HEK293T (cell line): ENCODE results near the gene RTN3.

ENCODE experiments used
- BHLHE40 ChIP-seq: fragments of 450-650 bp; IDR thresholded peaks from 2 replicates; pipeline ENCODE4 v1.6.1; 2016; ENCODE audit warnings: mild to moderate bottlenecking, moderate library complexity, borderline replicate concordance
- CTBP1 ChIP-seq: fragments of 450-650 bp; IDR thresholded peaks from 2 replicates; pipeline ENCODE4 v1.6.1; 2016; ENCODE audit warnings: borderline replicate concordance
- FOXA1 ChIP-seq: fragments of 450-650 bp; IDR thresholded peaks from 2 replicates; pipeline ENCODE4 v1.6.1; 2016; ENCODE audit warnings: mild to moderate bottlenecking
- NFRKB ChIP-seq: fragments of 450-650 bp; IDR thresholded peaks from 2 replicates; pipeline ENCODE4 v1.6.1; 2016; ENCODE audit warnings: mild to moderate bottlenecking, moderate library complexity
- PKNOX1 ChIP-seq: fragments of 450-650 bp; IDR thresholded peaks from 2 replicates; pipeline ENCODE4 v1.6.1; 2016
- SP1 ChIP-seq: fragments of 450-650 bp; IDR thresholded peaks from 2 replicates; pipeline ENCODE4 v1.6.1; 2017
- SUZ12 ChIP-seq: fragments of 450-650 bp; IDR thresholded peaks from 2 replicates; pipeline ENCODE4 v1.6.1; 2016; ENCODE audit warnings: mild to moderate bottlenecking
- TARDBP ChIP-seq: fragments of 450-650 bp; IDR thresholded peaks from 2 replicates; pipeline ENCODE4 v1.6.1; 2016
- ZNF384 ChIP-seq: fragments of 450-650 bp; IDR thresholded peaks from 2 replicates; pipeline ENCODE4 v1.6.1; 2016

- no peak for TF ChIP-seq SUZ12
- no peak for TF ChIP-seq NFRKB
- no peak for TF ChIP-seq BHLHE40
- no peak for TF ChIP-seq SP1
- no peak for TF ChIP-seq PKNOX1
- TF ChIP-seq ZNF384 = no peak
- TF ChIP-seq TARDBP = no peak
- no peak for TF ChIP-seq CTBP1
- no peak for TF ChIP-seq FOXA1
Measured at GRCh38 chr11:63729326-63729725, 48.0 kb downstream of the RTN3 start.
